Measurements from ENCODE around the gene NINL.
"Not testable (repeated sequence)": the region's sequence is repeated elsewhere in the genome, so short reads cannot be mapped to it uniquely, and the experiment has no call there.

Gene NINL

GRCh38 chr20:25584905-25585704 is at the start of gene NINL:
Gene NINL (minus strand): TSS chr20:25585531. CDS start chr20:25526587, 58,944 bp downstream.
- H3K27me3 ChIP-seq (ENCODE audit: control insufficient read depth, low read length), result no peaks in the 10 kb centered on the region
- H3K9me2 ChIP-seq (replicated peaks; ENCODE audit: control insufficient read depth, low read length), result no peaks in the 10 kb centered on the region
- no peak within 1 kb of the TSS for H3K4me2 ChIP-seq (ENCODE audit: low read length)
- no peaks in the 10 kb centered on the region for H4K20me1 ChIP-seq (ENCODE audit: control insufficient read depth, insufficient read depth, low read depth, low read length)
- H3K4me3 ChIP-seq (ENCODE audit: low read length), result no peak within 1 kb of the TSS
- H3K79me2 ChIP-seq (ENCODE audit: control insufficient read depth, low read length), result no peaks in the 10 kb centered on the region
- no peak for TF ChIP-seq EZH2phosphoT487 (IDR thresholded peaks at IDR 0.05; ENCODE audit: borderline replicate concordance, low read length)
- TF ChIP-seq, protein P1, sequence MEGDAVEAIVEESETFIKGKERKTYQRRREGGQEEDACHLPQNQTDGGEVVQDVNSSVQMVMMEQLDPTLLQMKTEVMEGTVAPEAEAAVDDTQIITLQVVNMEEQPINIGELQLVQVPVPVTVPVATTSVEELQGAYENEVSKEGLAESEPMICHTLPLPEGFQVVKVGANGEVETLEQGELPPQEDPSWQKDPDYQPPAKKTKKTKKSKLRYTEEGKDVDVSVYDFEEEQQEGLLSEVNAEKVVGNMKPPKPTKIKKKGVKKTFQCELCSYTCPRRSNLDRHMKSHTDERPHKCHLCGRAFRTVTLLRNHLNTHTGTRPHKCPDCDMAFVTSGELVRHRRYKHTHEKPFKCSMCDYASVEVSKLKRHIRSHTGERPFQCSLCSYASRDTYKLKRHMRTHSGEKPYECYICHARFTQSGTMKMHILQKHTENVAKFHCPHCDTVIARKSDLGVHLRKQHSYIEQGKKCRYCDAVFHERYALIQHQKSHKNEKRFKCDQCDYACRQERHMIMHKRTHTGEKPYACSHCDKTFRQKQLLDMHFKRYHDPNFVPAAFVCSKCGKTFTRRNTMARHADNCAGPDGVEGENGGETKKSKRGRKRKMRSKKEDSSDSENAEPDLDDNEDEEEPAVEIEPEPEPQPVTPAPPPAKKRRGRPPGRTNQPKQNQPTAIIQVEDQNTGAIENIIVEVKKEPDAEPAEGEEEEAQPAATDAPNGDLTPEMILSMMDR (IDR thresholded peaks at IDR 0.05; ENCODE audit: low read depth, low read length, poor library complexity, severe bottlenecking), result no peak
- no peak within 1 kb of the TSS for H3K27ac ChIP-seq (ENCODE audit: low read depth, low read length)
- H3K4me1 ChIP-seq (ENCODE audit: control insufficient read depth, low read length), result no peaks in the 10 kb centered on the region
- H3K9me3 ChIP-seq (ENCODE audit: control insufficient read depth, insufficient read depth, low read length), result 0 out of 2 replicates have a peak, but pooled peaks cover 4% of the 10 kb centered on the region
- no peaks in the 10 kb centered on the region for H3F3A ChIP-seq (ENCODE audit: control insufficient read depth, insufficient read depth)
- no peaks in the 10 kb centered on the region for H3K36me3 ChIP-seq (ENCODE audit: control insufficient read depth, low read length)

GRCh38 chr20:25632940-25633790 is 47.8 kb upstream of the NINL start:
- TF ChIP-seq, protein P1 (IDR thresholded peaks at IDR 0.05; ENCODE audit: low read depth, low read length, poor library complexity, severe bottlenecking), result no peak
- no peak for TF ChIP-seq EZH2phosphoT487 (IDR thresholded peaks at IDR 0.05; ENCODE audit: borderline replicate concordance, low read length)
- Histone ChIP-seq H3F3A (ENCODE audit: control insufficient read depth, insufficient read depth) (no peaks in the 10 kb centered on the region), H3K36me3 (ENCODE audit: control insufficient read depth, low read length) (peaks cover 41% of the 10 kb centered on the region)

GRCh38 chr20:25630615-25631014 is 45.3 kb upstream of the NINL start:
- H3K27ac ChIP-seq (ENCODE audit: low read depth, low read length); H3K27me3 ChIP-seq (ENCODE audit: control insufficient read depth, low read length); H3K9me3 ChIP-seq (ENCODE audit: control insufficient read depth, insufficient read depth, low read length); H3K4me1 ChIP-seq (ENCODE audit: control insufficient read depth, low read length); H3K4me3 ChIP-seq (ENCODE audit: low read length); H3K4me2 ChIP-seq (ENCODE audit: low read length); H3F3A ChIP-seq (ENCODE audit: control insufficient read depth, insufficient read depth); H3K9me2 ChIP-seq (replicated peaks; ENCODE audit: control insufficient read depth, low read length); H4K20me1 ChIP-seq (ENCODE audit: control insufficient read depth, insufficient read depth, low read depth, low read length): not testable (repeated sequence)
- peaks cover 14% of the 10 kb centered on the region for H3K79me2 ChIP-seq (ENCODE audit: control insufficient read depth, low read length)
- H3K36me3 ChIP-seq (ENCODE audit: control insufficient read depth, low read length), result peaks cover 23% of the 10 kb centered on the region

More at GRCh38 chr20:25632940-25633790, 47.8 kb upstream of the NINL start:
- H3K9me3 ChIP-seq (ENCODE audit: control insufficient read depth, insufficient read depth, low read length), result peaks cover 20% of the 10 kb centered on the region
- 0 out of 2 replicates have a peak, but pooled peaks cover 5% of the 10 kb centered on the region for H3K79me2 ChIP-seq (ENCODE audit: control insufficient read depth, low read length)
- no peaks in the 10 kb centered on the region for H4K20me1 ChIP-seq (ENCODE audit: control insufficient read depth, insufficient read depth, low read depth, low read length)
- no peaks in the 10 kb centered on the region for H3K9me2 ChIP-seq (replicated peaks; ENCODE audit: control insufficient read depth, low read length)
- H3K4me2 ChIP-seq (ENCODE audit: low read length), result no peak overlapping the region
- no peaks in the 10 kb centered on the region for H3K4me1 ChIP-seq (ENCODE audit: control insufficient read depth, low read length)
- no peaks in the 10 kb centered on the region for H3K27me3 ChIP-seq (ENCODE audit: control insufficient read depth, low read length)
- no peak overlapping the region for H3K27ac ChIP-seq (ENCODE audit: low read depth, low read length)
- H3K4me3 ChIP-seq (ENCODE audit: low read length), result no peak overlapping the region

Data from DOHH2 (cell line).